GM13976 (cell line): ENCODE results near the gene PSTK.

Experiments
- DNase-seq: peaks from one replicate; pipeline ENCODE4 v3.0.0; 2012; ENCODE audit warnings: low spot score
- CTCF ChIP-seq: IDR thresholded peaks from 2 replicates; pipeline ENCODE4 v1.5.1; 2012; ENCODE audit warnings: borderline replicate concordance, mild to moderate bottlenecking; ENCODE audit not compliant: insufficient read depth; ENCODE audit errors: extremely low read depth, missing control alignments, control extremely low read depth
- in situ Hi-C: fragments of 300-500 bp; cut with MboI; formaldehyde crosslinking; loops from one replicate; pipeline ENCODE4 v1.12.0; 2022; ENCODE audit warnings: low sequenced_read_pairs, mixed read lengths, inconsistent platforms; ENCODE audit not compliant: unreplicated experiment

Gene PSTK

DNA sequence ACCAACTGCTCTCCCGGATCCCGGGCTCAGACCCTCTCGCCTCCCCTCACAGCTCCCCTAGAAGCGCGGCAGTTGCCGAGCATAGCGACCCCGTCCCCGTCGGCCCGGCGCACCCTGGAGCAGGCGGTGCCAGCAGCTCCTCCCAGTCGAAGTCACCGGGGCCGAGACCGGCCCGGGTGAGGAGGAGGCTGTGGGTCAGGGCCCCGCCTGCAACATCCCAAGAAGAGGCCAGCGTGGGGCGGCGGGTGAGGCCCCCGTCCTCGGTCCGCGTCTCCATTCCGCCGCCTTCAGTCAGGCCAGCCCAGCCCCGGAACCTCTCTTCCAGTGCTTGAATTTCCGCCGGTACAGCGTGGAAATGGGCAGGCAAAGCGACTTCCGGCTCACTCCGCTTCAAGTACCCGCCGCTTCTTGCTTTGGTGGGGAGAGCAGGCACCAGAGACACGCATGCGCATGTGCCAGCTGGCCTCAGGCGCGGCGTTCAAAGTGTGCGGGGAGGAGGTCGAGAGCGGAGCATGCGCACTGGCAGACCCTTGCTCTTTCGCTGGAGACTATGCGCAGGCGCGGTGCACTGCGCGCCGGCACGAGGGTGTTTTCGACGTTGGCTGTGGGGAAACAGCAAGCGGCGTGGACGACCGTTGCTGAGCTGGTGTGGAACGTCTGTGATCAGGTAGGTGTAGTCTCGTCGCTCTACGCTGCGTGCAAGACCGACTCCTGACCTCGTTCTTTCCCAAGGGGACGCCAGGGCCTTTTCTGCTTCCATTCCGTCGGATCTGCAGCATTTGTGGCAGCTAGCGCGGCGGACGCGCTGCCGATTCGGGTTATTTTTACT is 26.1 kb upstream of the PSTK start, which contains the start of gene C10orf88:
C10orf88 (minus strand) TSS at position 326 of the 829 bp plus-strand sequence; CDS start at position 277, 49 bp downstream.
- DNase-seq: peak; percentile 98
- TF ChIP-seq CTCF: no peak
- in situ Hi-C loops: no loop called here

GRCh38 chr10:122954731-122955050 is 25.5 kb upstream of the PSTK start:
- in situ Hi-C loops: no loop called here
- no peak for TF ChIP-seq CTCF

DNA sequence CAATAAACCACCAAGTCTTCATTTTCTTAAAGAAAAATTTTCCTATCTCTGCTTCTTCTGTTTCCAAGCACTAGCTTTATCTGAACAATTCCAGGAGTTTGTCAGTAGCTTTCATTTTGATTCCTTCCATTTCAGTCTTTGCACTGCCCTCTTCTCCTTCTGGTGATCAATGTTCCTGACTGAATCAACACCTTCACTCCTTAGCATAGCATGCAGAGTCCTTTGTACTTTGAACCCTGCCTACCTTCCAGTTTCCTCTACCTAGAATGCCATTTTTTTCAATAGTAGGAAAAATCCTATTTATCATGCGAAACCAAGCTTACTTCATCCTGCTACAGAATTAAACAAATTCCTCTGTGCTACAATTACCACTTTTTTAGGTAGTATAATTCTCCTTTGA is 24.3 kb upstream of the PSTK start:
- in situ Hi-C loops: no loop called here
- no peak for TF ChIP-seq CTCF
- DNase-seq: no peak

More at GRCh38 chr10:122954731-122955050, 25.5 kb upstream of the PSTK start:
- no peak for DNase-seq

DNA sequence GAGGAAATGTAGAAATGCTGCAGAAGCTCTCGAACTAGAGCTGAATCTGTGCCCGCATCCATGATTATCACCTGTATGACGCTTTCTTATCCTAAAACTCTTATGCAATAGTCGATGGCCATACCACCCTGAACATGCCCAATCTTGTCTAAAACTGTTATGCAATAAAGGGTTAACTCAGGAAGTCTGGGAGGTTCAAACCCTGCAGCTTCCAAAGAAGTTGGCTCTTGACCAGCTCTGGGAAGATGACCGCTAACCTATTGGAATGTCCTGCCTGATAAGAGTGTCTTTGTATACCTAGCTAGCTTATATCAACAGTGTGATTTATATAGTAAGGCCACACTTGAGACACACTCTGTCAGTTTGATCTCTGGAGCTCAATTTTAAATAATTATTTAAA is 22.7 kb upstream of the PSTK start:
- TF ChIP-seq CTCF: no peak
- in situ Hi-C loops: no loop called here
- DNase-seq: no peak

DNA sequence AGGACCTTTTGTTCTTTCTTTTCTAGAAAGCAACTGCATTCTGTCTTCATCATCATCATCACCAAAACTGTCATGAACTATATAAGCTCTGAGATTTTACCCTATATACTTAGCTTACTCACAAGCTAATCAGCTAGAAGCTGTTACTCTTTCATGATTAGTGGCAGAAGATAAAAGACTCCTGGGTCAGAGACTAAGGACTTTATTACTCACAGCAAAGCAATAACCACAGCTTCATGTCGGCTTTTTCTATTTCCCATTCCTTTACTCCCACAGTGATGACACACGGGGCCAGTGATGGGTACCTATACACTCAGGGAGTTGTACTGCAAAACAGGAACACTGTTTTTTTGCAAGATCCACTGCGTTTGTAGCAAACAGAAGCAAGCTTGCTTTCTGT is 17.8 kb upstream of the PSTK start:
- TF ChIP-seq CTCF: no peak
- in situ Hi-C loops: no loop called here
- DNase-seq: no peak

- no peak for DNase-seq
- in situ Hi-C loops: no loop called here
- TF ChIP-seq CTCF: no peak
Measured at GRCh38 chr10:122966879-122967278, 13.3 kb upstream of the PSTK start.

DNA sequence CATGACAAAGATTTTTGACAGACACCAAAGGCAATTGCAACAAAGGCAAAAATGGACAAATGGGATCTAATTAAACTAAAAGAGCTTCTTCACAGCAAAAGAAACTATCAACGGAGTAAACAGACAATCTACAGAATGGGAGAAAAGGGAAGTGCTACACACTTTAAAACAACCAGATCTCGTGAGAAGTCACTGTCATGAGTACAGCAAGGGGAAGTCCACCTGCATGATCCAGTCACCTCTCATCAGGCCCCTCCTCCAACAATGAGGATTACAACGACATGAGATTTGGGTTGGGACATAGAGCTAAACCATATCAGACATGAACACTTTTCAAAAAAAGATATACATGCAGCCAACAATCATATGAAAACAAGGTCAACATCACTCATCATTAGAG is 11.5 kb upstream of the PSTK start:
- in situ Hi-C loops: no loop called here
- DNase-seq: no peak
- TF ChIP-seq CTCF: no peak
